HL-60 (cell line): ENCODE data around the gene VSX2.

Source experiments
- CTCF ChIP-seq: IDR thresholded peaks from one replicate; pipeline ENCODE4 v1.5.1; 2011; ENCODE audit warnings: low read length, control low read depth, inconsistent platforms; ENCODE audit not compliant: insufficient read depth
- POLR2AphosphoS5 ChIP-seq: IDR thresholded peaks from 2 replicates; pipeline ENCODE4 v1.6.1; 2012; ENCODE audit warnings: low read depth
- SPI1 ChIP-seq: IDR thresholded peaks from 2 replicates; pipeline ENCODE4 v1.6.1; 2012; ENCODE audit warnings: low read depth, mild to moderate bottlenecking, borderline replicate concordance

GRCh38 chr14:74239848-74240793 lies 872 bp downstream of the VSX2 start:
- TF ChIP-seq CTCF = no peak
- TF ChIP-seq POLR2AphosphoS5 = no peak
- no peak for TF ChIP-seq SPI1
